Brain pericyte (primary cell): Measurements from ENCODE around the gene NUP210.

Experiments used
- DNase-seq: peaks from one replicate; pipeline ENCODE4 v3.0.0-alpha.2; 2012; ENCODE audit warnings: low read depth, low spot score

Gene NUP210

DNA sequence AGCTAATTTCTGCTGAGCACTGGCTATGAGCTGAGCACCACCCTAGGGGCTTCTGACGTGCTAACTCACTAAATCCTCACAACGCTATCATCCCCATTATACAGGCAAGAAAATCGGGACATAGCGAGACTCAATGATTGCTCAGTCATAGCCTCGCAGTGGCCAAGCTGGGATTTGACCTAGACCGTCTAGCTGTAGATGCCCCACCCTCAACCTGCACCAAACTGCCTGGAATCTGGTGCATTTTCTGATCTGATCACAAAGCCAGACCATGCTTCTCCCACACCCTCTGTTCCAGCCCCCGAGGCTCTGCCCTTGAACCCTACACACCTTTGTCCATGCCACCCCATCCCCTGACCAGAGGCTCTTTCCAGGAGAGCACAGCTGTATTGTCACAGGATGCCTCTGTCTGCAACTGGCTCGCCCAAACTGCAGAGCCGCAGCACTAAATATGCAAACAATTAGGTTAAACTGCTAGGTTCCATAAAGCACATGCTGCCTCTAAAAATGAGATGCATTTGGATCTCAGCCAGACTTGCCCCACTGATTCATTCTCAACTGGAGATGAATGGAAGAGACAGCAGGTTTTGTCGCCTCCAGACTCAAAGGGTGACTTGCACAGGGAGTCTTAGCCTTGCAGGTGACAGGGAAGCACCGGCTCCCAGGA, 95.2 kb downstream of the NUP210 start:
- DNase-seq: no peak

DNA sequence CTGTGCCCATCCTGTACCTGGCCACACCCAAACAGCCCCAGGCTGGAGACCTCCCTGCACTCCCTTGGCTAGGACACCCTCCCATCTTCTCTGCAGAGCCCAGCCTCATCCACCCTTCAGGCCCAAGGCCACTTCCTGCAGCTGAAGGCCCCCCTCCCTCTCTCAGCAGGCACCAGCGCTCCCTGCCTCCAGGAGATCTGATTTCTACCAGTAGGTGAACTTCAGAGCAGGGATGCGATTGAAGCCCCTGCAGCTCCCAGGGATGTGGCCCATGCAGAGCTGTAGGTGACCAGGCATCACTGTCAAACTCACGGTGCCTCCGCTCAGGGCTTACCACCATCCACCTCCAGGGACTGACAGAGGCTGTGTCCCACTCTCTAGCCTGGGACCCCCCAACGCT, 96.3 kb downstream of the NUP210 start:
- no peak for DNase-seq

DNA sequence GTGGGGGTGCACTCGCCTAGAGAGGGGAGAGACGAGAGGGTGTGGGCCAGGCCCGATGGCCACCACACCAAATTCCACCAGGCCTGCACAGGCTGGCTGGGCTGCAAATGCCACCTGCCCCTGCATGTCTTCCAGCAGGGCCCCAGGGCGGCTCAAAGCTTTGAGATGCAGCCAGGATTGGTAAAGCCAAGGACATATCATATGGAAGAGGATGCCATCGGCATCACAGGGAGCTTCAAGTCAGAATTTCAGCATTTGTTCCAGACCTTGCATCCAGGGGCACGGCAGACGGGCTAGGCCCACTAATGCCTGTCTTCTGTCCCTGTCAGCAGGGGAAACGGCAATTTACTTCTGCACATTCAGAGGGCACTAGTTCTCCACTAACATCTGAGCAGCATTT, 97.8 kb downstream of the NUP210 start:
- no peak for DNase-seq

DNA sequence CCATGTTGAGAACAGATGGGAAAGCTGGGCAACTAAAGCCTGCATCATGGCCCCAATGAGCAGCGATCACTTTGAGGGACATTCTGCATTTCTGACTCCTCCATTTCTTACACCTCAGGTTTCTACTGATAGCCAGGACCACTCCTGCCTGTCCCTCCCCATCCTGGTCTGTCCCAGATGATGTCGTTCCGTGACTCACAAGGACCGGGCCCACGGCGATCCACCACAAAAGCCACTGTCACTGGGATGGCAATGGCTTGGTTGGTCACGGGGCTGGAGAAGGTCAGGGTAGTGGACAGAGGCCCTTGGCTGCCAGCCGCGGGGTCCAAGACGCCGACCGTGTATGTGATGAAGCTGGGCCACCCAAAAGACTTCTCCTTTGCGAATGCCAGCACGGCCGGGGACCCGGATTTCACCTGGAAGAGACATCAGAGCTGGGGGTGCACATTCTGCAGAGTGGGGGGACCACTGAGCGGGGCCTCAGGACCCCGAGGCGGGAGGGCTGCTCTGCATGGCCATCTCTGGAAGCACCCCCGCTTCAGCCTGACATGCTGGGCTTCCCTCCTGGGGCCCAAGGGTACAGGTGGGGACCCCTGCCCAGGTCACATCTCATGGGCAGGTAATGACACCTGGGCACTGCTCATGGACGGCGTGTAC, 100.4 kb downstream of the NUP210 start:
- no peak for DNase-seq

DNA sequence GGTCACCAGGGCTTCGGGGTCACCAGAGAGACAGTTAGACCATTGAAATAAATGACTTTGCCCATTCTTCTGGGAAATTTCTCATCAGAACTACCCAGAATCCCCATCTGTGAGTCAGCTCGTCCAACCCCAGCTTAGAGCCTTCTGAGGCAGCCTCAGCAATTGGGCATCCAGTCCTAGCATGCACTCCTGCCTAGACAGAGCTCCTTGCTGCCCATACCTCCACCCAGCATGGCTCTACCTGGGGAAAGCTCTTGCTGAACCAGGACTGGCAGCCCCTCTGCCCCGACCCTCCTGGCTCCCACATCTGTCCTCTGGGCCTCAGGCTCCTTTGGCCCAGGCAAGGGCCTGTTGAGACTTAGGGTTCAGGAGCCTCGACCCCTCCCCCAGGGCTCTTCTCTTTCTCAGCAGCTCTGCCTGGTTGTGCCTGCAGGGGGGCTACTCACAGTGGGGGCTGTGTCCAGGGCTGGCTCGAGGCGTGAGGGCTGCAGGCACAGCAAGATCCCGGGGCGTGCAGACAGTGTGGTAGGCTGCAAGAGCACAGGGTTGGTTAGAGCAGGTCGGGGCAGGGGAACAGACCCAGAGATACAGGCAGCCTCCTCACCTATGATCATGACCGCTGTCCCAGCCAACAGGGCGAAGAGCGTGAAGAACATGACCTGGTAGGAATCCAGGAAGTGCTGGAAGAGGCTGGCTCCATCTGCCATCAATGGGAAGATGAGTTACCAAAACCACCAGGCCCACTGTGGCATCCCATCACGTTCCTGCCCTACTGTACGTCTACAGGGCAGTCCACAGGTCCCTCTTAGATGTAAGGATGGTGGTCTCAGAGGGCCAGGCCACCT, 101.3 kb downstream of the NUP210 start:
- DNase-seq: no peak

DNA sequence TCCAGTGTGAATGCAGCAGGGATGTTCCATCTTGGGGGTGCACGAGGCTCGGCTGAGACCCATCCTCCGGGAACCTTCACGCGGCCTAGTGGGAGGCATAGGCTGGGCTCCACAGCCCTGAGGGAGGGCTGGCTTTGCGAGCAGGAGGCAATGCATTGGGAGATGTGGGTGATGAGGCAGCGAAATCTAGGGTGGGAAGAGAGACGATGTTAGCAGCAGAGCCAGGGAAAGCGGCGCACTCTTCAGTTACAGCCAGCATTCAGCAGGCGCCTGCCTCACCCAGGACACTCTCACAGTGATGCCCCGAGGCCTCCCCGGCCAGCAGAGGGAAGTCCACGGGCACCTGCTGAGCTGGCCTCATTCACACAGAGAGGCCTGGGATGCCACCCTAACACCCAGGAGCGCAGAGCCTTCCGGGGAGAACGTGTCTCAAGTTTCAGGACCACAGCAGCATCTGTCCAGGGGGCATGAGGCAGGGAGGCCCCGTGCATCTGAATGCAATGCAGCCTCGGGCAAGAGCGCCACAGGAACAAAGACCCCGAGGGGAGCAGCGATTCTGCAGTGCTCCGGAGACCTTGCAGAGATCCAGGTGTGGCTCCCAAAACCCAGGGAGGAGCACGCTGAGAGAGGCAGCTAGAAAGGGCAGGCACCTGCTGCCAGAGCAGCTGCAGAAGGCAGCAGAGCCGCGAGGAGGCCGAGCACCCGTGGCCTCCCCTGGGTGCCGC, 102.4 kb downstream of the NUP210 start:
- DNase-seq: no peak

DNA sequence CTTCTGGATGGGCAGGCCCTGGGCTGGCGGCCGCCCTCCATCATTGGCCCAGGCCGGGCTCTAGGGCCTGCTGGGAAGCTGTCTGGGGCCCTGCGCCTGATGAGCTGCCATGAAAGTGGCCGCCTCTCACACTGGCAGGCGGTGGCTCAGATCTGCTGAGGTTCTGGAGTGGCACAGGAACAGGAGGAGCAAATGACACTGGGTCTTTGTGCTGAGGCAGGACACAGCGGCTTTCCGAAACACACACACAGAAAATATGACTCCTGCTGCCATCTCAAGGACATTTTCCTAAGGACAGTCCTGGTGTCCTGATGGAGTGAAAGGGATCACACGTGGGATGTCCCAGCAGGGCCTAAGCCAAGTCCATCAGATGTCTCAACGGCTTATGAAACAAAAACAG, 103.5 kb downstream of the NUP210 start:
- DNase-seq: no peak

DNA sequence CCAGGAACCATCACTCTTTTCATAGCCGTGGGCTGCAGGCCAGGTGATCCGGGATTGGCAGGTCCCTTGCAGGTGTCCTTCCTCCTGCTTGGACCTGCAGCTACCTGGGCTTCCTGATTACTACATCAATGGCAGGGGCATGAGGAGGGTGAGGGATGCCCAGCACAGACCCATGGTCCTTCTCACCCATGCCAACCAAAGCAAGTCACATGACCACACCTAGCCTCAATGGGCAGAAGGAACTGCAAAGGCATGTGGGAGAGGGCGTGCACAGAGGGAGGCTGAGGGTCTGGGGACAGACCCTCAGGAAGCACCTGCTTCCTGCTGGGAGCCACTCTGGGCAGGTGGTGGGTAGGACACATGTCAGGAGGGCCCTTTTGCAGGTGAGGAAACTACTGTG, 105.2 kb downstream of the NUP210 start:
- no peak for DNase-seq

DNA sequence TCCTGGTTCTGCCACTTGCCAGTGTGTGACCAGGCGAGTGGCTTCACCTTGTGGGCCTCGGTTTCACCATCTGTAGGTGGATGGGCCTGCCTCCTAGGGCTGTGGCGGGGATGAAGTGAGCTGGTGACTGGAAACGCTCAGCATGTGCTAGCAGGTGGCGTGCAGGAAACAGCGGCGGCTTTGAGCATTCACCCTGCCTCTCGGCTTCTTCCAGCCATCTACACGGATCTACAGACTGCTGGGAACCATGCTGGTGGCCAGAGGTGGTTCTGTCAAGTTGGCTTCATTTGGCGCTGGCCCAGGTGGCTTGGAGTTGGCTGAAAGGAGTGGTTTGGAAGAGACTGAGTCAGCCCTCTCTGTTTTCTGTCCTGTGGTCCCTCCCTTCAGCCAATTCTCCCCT, 106.3 kb downstream of the NUP210 start:
- no peak for DNase-seq

DNA sequence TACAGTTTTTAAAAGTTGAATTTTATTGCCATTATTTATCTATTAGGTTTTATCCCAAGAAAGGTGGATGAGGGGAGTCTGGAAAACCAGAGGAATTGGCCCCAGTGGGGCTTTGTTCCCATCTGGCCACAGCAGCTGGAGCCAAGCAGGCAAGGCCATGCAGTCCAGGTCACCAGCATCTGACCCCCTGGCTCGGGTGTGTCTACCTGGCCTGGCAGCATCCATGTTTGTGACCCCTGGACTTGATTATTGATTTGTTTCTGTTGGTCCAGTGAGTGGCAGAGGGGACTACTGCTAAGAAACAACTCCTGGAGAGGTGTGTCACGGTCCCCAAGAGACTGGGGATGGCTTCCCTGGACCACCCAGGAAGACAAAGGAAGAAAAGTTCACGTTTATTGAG, 111.1 kb downstream of the NUP210 start:
- no peak for DNase-seq

DNA sequence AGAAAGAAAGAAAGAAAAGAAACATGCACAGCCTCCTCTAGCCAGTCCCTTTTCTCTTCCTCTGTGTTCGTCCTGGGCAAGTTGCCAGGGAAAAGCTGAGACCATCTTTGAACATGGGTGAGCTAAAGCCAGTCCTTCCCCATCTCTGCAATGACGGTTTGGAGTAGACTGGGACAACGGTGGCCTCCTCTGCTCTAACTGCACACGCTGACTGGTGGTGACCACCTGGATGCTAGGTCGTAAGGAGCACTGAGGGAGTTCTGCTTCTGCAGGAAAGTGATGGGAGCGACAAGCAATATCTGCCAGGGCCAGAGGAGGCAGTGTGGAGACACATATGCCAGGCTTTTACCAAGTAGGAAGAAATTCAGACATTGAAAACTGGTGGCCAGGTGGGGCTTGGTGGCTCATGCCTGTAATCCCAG, 111.7 kb downstream of the NUP210 start:
- DNase-seq: no peak

DNA sequence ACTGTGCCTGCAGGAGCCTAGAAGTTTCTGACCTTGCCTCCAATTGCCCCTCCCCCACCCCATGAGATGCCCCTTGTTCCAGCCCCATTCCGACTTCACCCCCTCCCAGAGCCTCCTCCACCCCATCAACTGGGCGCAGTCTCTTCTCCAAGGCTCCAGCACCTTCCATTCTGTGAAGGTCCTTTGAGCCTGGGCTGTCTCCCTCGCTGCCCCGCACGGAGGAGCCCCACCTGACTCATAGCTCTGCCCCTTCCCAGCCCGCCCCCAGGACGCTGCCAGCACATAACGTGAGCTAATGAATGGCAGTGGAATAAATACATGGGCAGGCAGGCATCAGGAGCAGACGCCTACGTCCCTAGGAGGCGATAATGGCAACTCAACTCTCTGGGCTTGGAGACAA, 113.1 kb downstream of the NUP210 start:
- no peak for DNase-seq

DNA sequence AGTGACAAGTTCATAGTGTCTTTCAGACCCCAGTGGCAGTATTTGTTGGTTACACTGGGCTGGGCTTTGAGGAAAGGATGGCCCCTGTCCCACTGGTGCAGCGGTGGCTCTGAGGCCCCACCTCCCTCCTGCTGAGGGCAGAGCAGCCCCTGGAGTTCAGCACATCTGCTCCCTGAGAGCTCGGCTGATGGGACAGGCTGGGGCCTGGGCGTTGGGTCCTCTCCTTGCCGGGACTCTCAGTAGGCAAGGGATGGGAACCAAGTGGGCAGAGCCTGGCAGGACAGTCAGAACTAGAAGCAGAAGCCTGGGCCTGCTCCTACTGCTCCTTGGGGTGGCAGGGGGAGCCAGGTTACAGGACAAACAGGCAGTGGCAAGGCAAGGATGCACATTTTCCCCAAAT, 114.5 kb downstream of the NUP210 start:
- no peak for DNase-seq

DNA sequence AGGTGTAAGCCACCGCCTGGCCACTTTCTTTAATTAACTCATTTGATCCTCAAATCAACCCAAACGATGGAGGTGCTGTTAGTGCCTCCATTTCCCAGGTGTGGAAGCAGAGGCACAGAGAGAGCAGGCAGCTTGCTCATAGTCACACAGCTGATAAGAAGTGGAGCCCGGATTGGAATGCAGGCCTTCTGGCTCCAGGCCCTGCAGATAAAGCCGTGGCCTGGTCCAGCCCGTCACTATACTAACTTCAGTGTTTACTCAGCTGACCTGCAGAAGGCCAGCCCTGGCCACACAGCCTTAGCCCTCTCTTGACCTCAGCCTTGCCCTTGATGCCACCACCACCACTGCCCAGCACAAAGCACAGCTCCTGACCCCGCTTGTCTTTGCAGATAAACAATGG, 116.7 kb downstream of the NUP210 start:
- no peak for DNase-seq

DNA sequence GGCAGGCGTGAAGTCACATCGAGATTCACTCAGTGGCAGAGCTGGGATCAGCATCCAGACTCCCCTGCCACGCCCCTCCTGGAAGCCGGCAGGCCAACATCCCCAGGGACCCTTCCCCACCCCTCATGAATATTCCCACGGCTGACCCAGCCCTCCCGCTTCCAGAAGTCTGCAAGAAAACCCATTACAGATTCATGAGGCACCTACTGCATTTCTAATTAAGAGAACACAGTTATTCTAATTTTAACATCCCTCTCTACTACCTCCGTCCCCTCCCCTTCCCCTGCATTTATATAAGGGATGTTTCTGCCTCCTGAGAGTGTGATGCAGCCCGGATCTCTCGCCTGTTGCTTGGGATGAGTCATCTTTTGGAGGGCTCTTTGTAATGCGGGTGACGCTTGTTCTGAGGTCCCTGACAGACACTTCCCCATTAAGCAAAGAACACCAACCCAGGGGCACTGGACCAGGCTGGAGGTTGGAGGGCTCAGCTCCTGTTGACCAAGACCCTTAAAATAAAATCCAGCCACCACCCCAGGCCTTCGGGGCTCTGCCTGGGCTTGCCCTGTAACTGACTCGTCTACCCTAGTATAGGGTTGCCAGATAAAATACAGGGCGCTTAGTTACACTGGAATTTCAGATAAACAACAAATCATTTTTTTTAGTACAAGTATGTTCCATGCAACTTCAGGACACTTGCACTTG, 118.7 kb downstream of the NUP210 start:
- no peak for DNase-seq

DNA sequence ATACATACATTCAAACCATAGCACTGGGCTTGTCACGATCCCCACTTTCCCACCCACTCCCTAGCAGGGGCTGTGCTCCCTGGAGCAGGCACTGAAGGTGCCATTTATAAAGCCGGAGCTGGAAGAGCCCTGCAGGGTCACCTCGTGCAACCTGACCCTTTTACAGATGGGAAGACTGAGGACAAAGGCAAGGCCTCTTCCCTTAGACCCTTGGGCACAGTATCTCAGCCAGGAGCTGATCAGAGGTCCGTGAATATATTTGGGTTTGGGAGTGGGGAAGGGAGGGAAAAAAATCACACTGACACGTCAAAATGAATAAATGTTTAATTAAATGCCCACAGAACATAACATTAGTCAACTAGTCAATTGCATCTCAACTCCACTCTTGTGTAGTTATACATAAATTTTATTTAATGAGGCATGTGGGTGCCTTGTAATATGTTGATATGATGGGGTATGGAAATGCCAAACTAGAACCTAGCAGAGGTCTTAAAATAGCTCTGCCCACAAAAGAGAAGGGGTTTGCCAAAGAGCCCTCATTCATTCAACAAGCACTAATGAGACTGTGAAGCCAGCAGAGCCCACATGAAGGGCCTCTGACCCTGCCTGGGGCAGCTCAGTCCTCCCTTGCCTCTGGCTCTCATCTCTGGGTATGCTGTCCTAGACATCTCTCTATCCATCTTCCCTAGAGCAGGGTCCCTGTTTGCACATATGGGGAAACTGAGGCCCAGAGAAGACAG, 119.4 kb downstream of the NUP210 start:
- no peak for DNase-seq

DNA sequence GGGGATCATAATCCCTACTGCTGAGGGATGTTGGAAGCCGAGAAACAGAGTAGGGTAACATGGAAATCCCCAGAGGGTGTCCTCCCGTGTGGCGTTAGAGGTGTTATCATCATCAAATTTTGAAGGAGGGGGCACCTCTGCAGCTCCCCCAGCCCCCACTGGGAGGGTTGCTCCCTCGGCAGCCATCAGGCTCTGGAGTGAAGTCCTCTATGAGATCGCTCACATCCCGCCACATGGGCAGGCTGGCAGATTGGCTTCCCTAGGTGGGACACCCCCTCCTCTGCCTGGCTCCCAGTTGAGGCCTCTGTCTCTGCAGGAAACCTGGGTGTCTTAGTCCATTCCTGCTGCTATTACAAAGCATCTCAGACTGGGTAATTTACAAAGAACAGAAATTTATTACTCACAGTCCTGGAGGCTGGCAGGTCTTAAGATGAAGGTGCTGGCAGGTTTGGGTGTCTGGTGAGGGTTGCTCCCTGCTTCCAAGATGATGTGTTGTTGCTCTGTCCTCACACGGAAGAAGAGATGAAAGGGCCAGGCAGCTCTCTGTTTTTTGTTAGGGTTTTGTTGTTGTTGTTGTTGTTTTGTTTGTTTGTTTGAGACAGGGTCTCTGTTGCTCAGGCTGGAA, 120.5 kb downstream of the NUP210 start:
- DNase-seq: no peak

DNA sequence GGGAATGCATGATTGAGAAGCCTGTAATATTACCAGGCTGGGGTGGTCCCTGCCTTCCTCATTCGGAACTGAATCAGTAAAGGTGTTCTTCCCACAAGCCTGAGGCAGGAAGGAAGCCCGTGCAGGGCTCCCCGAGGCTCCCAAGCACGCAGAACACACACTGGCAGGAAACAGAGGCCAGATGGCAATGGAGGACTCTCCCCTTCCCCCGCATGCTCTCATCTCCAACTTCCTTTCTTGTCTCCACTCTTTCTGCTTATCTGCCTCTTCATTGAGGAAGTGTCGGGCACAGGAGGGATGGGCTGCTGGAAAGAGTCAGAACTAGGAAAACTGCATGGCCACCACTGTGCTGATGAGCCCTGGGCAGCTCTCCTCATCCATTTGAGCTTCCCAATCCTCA, 123.5 kb downstream of the NUP210 start:
- DNase-seq: no peak

DNA sequence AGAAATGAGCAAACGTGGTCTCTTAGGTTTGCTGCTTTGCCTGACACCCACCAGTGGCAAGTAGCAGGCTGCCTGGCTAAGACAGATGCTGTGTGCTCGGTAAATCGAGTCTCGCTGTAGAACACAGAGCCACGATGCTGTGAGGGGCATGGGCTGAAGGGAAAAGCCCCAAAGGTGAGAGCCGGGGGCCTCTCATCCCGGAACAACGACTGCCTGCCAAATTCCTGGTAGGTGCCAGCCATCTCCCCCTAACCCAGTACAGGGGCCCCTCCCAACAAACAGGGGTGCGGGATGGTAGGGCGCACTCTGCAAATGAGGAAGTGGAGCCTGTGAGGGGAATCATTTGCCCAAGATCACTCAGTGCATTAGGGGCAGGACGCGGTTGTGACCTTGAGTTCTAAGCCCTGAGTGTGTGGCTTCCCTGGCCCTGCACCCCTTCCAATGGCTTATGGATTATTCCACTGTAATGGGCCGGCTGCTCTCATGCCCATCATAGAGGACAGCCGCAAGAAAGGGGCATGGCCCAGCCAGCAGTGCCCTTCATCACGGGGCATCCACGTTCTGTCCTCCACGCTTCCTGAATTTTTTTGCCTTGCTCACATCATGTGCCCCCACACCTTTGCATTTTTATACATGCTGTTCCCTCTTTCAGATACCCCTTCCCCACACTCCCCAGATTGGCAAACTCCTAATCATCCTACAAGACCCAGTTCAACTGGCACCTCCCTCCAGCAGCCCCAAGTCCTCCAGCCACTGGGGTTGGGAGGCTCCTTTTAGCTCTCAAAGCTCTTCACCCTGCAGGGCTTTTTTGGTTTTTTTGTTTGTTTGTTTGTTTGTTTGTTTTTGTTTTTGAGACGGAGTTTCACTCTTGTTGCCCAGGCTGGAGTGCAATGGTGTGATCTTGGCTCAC, 125.4 kb downstream of the NUP210 start:
- no peak for DNase-seq
